Activated gamma-delta T cell (primary cell): ENCODE data around the gene DHDH.

Experiments used
- DNase-seq: peaks from one replicate; lab custom pipeline; 2025; lab: John Stamatoyannopoulos, UW

Gene DHDH

DNA sequence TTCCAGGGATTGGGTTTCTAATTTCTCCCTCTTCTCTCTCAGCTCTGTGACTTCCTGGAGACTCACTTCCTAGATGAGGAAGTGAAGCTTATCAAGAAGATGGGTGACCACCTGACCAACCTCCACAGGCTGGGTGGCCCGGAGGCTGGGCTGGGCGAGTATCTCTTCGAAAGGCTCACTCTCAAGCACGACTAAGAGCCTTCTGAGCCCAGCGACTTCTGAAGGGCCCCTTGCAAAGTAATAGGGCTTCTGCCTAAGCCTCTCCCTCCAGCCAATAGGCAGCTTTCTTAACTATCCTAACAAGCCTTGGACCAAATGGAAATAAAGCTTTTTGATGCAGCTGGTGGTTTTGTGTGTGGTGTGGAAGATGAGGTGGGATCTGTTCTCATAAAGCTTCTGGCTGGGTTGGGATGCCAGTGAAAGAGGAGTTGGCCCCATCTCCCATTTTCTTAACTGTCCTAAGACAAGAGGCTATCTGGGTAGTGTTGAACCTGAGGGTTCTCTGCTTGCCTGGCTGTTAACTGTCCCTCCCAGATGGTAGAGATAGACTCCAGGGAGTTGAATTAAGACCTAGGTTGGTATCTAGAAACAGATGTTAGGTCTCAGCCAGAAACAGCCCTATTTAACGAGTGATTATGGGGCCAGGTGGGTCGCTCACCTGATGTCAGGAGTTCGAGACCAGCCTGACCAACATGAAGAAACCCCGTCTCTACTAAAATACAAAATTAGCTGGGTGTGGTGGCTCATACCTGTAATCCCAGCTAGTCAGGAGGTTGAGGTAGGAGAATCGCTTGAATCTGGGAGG lies 33.2 kb downstream of the DHDH start:
- no peak for DNase-seq

- DNase-seq: no peak
Observed at GRCh38 chr19:48967346-48968178, 34.1 kb downstream of the DHDH start.

DNA sequence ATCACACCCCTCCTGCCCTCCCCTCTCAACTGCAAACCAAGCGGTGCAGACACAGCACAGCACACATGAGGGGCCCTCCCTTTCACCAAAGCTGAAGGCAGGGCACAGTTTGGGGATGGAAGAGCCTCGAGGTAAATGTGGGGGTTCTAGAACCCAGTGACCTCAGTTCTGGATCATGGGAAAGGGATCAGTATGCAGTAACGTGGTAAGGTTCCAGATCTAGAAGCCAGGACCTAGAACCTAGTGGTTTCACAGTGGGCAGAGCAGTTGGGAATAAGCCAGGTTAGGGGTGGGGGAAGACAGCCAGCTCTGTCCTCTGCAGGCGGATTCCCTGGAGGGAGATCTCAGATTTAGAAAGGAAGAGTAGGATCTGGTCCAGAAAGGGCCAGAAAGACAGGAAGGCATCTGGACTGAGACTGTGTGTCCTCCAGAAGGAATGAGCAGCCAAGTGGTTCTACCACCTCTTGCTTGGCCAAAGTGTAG lies 34.7 kb downstream of the DHDH start:
- DNase-seq: no peak

- no peak for DNase-seq
Observed at GRCh38 chr19:48968813-48969218, 35.3 kb downstream of the DHDH start.

DNA sequence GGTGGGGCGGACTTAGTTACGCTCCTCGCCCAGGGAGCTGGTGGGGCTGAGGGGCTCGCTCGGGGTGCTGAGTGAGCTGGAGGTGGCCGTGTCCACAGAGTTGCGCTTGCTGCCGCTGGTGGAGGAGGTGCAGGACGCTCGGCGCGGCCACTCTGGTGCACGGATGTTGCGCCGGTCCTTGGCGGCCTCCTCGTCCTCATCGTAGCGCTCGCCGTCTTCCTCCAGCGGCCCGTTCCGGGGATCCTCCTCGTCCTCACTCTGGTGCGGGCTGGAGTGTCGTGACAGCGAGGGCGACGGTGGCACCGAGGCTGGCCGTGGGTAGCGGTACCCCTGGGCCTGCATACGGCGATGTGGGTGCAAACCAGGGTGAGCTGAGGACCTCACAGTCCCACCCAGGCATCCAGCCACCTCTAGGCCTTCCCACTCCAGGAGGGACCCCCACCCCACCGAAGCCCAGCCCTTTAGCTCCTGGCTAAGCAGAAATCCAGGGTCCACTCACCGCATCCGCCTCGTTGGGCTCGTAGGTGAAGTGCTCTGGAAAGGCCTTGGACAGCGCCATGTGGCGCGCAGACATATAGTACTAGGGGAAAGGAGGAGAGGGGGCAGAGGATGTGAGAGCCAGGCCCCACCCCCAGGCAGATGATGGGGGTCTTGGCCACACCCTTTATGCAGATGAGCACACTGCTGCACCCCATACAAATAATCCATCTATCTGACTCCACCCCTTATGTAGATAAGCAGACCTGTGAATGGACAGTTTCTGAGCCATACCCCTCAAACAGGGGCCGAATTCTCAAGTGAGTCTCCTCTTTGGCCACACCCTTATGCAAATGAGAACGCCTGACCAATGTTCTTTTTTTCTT lies 36.0 kb downstream of the DHDH start:
- DNase-seq: no peak

- no peak for DNase-seq
Observed at GRCh38 chr19:48970139-48970766, 36.8 kb downstream of the DHDH start.

- DNase-seq: no peak
Observed at GRCh38 chr19:48970923-48971395, 37.5 kb downstream of the DHDH start.

DNA sequence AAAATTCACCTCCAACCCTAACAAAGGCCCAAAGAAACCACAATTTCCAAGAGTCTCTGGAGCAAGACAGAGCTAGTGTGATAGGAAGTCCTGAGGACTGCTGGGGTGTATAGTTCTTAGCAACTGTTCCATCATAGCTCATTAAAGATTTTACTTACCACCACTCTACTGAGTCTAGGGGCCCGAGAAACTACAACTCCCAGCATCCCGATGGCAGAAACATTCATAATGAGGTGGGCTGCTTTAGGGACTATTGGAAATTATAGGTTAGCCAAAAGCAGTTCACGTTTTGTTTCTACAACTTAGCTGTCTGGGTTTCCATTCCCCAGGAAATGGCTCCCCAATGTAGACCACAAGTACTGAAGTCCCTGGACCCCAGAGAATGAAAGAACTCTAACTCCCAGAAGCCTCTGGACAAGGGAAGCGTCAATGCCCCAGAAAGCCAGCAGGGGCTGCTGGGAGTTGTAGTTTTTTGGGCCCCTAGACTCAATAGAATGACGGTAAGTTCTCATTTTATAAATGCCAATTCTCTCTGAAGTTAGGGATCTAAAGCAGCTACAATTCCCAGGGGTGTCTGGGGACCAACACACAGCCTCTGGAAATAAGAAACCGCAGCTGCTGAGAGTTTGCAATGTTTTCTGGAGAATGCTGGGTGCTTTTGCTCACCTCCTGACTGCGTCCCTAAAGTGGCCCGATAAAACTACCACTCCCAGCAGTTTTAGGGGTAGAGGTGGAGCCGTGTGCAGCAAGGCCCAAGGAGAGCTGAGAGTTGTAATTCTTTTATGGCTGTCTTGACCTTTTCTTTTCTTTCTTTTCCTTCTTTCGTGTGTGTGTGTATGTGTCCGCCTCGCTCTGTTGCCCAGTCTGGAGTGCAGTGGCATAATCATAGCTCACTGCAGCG lies 42.7 kb downstream of the DHDH start:
- DNase-seq: no peak

DNA sequence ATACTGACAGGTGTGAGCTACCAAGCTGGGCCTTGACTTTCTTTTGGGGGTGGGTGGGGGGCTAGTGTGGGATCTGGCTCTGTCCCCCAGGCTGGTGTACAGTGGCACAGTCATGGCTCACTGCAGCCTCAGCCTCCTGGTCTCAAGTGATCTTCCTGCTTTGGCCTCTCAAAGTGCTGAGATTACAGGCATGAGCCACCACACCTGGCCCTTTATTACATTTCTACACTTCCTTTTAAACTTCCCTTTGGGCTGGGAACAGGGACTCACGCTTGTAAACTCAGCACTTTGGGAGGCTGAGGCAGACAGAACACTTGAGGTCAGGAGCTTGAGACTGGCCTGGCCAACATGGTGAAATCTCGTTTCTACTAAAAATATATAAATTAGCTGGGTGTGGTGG lies 43.6 kb downstream of the DHDH start:
- DNase-seq: no peak

- no peak for DNase-seq
Observed at GRCh38 chr19:48982280-48982679, 48.8 kb downstream of the DHDH start.

DNA sequence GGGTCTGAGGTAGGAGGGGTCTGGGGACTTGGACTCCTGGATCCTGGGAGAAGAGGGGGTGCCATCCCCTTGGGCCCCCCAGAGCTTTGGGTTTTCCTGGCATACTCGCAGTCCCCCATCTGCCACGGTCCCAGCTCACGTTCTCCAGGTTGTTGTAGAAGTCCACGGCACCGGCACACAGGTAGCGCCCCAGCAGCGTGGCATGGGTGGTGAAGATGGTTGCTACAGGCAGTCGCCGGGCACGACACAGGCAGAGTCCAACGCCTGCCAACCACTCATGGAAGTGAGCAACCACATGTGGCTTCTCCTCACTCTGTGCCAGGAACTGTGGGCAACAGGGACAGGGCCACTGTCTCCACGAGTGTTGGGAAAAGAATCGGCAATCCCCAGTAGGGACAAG lies 52.2 kb downstream of the DHDH start:
- DNase-seq: no peak

DNA sequence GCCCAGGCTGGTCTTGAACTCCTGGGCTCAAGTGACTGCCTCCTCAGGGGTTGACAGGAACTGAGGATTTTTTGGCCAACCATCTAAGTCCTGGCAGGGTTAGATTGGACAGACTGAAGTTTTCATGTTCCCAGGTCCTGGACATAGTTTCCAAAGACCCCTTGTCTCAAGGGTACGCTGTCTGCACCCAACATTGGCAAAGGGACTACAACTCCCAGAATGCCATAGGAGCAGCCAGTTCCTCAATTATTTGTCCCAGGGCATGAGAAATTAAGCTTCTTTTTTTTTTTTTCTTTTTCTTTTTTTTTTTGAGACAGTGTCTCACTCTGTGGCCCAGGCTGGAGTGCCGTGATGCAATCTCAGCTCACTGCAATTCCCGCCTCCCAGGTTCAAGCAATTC lies 52.7 kb downstream of the DHDH start:
- no peak for DNase-seq

DNA sequence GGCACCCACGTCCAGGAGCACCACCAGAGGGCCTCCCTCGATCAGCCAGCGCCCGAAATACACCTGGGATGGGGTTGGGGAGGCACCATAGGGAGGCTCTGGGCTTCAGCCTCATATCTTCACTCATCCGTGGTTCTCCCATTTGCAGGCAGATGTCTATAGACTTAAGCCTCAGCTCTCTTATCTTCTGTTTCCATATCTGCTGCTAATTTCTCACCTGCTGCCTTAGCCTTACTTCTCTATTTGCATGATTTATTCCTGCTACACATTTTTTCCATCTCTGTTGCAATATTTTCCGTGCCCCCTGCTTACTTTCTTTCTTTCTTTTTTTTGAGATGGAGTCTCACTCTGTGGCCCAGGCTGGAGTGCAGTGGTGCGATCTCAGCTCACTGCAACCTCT lies 53.8 kb downstream of the DHDH start:
- DNase-seq: no peak

- no peak for DNase-seq
Observed at GRCh38 chr19:48988286-48988685, 54.8 kb downstream of the DHDH start.

- DNase-seq: no peak
Observed at GRCh38 chr19:48988860-48989259, 55.4 kb downstream of the DHDH start.

DNA sequence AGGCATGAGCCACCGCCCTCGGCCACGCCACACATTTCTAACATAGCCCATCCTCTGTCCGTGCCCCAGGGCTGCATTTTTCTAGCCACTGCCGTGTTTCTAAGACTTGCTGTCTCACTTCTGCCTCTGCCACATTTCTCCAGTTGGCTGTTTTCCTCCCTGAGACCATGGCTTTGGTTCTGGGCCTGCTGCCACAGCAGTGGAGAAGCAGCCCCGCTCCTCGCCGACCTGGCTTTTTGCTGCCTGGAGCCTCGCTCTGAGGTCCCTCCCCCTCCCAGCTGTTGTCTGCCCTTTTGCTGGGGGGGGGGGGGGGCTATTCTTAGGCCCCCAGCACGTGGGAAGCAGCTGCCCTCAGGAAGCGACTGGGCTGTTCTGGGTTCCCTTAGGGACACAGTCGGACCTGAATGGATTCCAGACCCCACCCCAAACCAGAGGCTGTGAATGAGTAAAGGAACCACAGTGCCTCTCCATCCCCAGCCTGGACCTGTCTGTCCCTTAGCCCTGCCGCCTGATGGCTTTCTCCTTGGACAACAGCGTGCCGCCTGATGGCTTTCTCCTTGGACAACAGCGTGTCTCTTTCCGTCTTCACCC lies 56.3 kb downstream of the DHDH start:
- no peak for DNase-seq

GRCh38 chr19:48990400-48990799 lies 56.9 kb downstream of the DHDH start:
- no peak for DNase-seq

DNA sequence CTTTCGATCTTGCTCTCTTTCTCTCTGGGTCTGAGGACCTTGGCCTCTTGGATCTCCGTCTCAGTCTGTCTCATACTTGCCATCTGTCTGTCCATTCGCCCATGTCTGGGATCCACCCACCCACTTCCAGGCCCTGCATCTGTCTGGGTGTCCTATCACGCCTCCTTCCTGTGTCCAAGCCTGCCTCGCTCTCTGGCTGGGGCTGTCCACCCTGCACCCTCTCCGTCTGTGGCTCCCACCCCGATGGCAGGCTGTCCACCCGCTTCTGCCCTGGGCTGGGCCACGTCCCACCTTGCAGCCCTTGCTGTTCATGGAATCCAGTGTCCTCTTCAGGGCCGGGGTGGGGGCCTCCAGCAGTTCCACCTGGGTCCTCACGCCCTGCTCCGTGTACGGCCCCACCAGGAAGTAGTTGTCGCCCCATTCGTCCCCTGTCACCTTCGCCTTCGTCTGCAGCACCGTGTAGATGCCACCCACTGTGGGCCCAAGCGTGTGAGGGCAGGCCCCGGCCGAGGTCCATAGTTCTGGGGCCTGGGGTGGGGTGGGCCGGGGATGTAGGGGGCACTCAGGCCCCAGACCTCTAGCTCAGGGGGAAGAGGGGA lies 57.6 kb downstream of the DHDH start:
- no peak for DNase-seq

GRCh38 chr19:48991873-48992580 lies 58.5 kb downstream of the DHDH start:
- no peak for DNase-seq
